Fibroblast of lung (primary cell): ENCODE results near the gene GNGT1. TPM values are rescaled to one million over a fixed set of nuclear protein-coding genes. Genes with fewer than 3 reads are reported as not detected.
A peak's percentile ranks its signal among the peaks of the same experiment; 100 is the strongest.

Experiments used
- DNase-seq, 2 donors: peaks; one replicate each; pipeline versions ENCODE4 v3.0.0 to v3.0.0-alpha.2; 2010; ENCODE audit warnings: low read depth in 2 of 2
- H2AFZ ChIP-seq: 2 replicates; pipeline ENCODE4 v1.5.1; 2012; ENCODE audit warnings: low read length, control low read depth, inconsistent platforms
- H3K27ac ChIP-seq: 2 replicates; pipeline ENCODE4 v1.5.1; 2011; ENCODE audit warnings: low read length, control low read depth; ENCODE audit not compliant: insufficient read depth
- H3K27me3 ChIP-seq: 2 replicates; pipeline ENCODE4 v1.5.1; 2011; ENCODE audit warnings: mild to moderate bottlenecking, low read length; ENCODE audit not compliant: control insufficient read depth, insufficient read depth
- H3K36me3 ChIP-seq: 2 replicates; pipeline ENCODE4 v1.5.1; 2011; ENCODE audit warnings: low read length; ENCODE audit not compliant: control insufficient read depth, insufficient read depth
- H3K4me1 ChIP-seq: 2 replicates; pipeline ENCODE4 v1.5.1; 2011; ENCODE audit warnings: low read length; ENCODE audit not compliant: control insufficient read depth, insufficient read depth; ENCODE audit errors: extremely low read depth
- H3K4me2 ChIP-seq: 2 replicates; pipeline ENCODE4 v1.5.1; 2011; ENCODE audit warnings: low read length, control low read depth; ENCODE audit not compliant: insufficient read depth; ENCODE audit errors: extremely low read depth
- H3K4me3 ChIP-seq, 4 experiments: fragments of 200-600 bp in 1 of 4; sonication (generic) in 1 of 4; replicated peaks in 1 of 4; 2 replicates each; pipeline ENCODE4 v1.5.1; 2011 to 2016; ENCODE audit warnings: low read length in 4 of 4, low read depth in 3 of 4, mild to moderate bottlenecking in 3 of 4, control low read depth in 2 of 4, inconsistent platforms in 1 of 4, mixed read lengths in 1 of 4; ENCODE audit not compliant: insufficient read depth in 1 of 4; ENCODE audit errors: control extremely low read depth in 1 of 4
- H3K79me2 ChIP-seq: 2 replicates; pipeline ENCODE4 v1.5.1; 2012; ENCODE audit warnings: mild to moderate bottlenecking, low read length, inconsistent platforms; ENCODE audit not compliant: control insufficient read depth, insufficient read depth
- H3K9ac ChIP-seq: 2 replicates; pipeline ENCODE4 v1.5.1; 2011; ENCODE audit warnings: mild to moderate bottlenecking, low read length, control low read depth; ENCODE audit not compliant: insufficient read depth
- H3K9me3 ChIP-seq: 2 replicates; pipeline ENCODE4 v1.5.1; 2012; ENCODE audit warnings: low read depth, low read length; ENCODE audit not compliant: control insufficient read depth, insufficient read depth
- H4K20me1 ChIP-seq: 2 replicates; pipeline ENCODE4 v1.5.1; 2011; ENCODE audit warnings: low read length; ENCODE audit not compliant: control insufficient read depth, insufficient read depth; ENCODE audit errors: extremely low read depth
- EZH2 ChIP-seq: IDR thresholded peaks from 2 replicates; pipeline ENCODE4 v1.5.1; 2012; ENCODE audit warnings: low read length, control low read depth, mild to moderate bottlenecking; ENCODE audit errors: missing control alignments
- polyA plus RNA-seq, 2 donors: library from polyadenylated mRNA; depleted of rRNA in 1 of 2; stranded (reverse) in 1 of 2; unstranded in 1 of 2; fragments of >200 nt; gene quantifications; 2 replicates each; pipeline ENCODE4 v1.2.1, GENCODE V29; 2011 to 2012; ENCODE audit warnings: missing spikeins in 1 of 2
- total RNA-seq: library from RNA; depleted of rRNA; stranded (reverse); fragments of >200 nt; gene quantifications from 2 replicates; pipeline ENCODE4 v1.2.1, GENCODE V29; 2014
- TF ChIP-seq, protein P1 (sequence below), 2 donors: IDR thresholded peaks in 1 of 2; conservative IDR thresholded peaks in 1 of 2; 1 replicate in 1 of 2; 2 replicates in 1 of 2; pipeline ENCODE4 v1.5.1; 2011 to 2012; ENCODE audit warnings: low read length in 2 of 2, control low read depth in 1 of 2, inconsistent platforms in 1 of 2, low read depth in 1 of 2, mild to moderate bottlenecking in 1 of 2

GNGT1 gene
- total and polyA plus RNA-seq, 2 donors (not counting 1 experiment from before 2014, with no cell fraction given), result not detected

DNA sequence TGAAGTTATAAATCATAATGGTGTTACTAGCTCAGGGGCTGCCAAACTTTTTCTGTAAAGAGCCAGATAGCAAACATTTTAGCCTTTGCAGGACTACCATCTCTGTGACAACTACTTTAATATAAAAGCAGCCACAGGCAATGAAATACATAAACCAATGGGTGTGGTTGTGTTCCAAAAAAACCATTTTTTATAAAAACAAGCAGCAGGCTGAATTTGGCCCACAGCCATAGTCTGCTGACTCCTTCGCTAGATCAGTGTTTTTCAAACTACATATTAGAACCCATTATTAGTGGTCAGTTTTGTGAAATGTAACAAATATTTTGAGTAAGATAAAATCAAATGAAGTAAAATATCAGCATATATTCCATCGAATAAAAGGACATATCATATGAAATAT, 28.7 kb downstream of the GNGT1 start:
- no peak overlapping the region for H3K4me3 ChIP-seq
- H3K9me3 ChIP-seq, result no peaks in the 10 kb centered on the region
- no peaks in the 10 kb centered on the region for H3K36me3 ChIP-seq
- H3K4me2 ChIP-seq, result no peak overlapping the region
- no peaks in the 10 kb centered on the region for H3K27me3 ChIP-seq
- H3K9ac ChIP-seq, result no peak overlapping the region
- no peak overlapping the region for H3K27ac ChIP-seq
- H4K20me1 ChIP-seq, result no peaks in the 10 kb centered on the region
- no peak overlapping the region for H2AFZ ChIP-seq
- H3K79me2 ChIP-seq, result no peaks in the 10 kb centered on the region
- H3K4me1 ChIP-seq, result no peaks in the 10 kb centered on the region
- no peak for TF ChIP-seq EZH2
- DNase-seq, result peak in 1 of 2 donors; percentile 66

DNA sequence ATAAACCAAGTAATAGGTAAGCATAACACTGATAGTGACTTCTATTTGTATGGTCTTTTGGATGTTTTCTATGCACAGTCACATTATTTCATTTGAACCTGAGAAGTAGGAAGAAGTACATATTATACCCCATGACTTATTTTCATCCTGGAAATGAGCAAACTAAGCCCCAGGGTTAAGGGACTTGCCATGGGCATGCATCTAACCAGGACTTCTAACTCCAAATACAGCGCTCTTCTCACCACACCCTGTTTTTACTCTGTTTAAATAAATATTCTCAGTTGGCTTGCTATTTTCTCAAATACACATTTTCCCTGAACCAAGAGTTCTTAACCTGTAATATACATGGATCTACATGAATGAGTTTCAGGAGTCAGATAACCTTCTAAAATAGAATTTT, 31.5 kb downstream of the GNGT1 start:
- no peak overlapping the region for H3K4me3 ChIP-seq
- no peak for DNase-seq
- H3K36me3 ChIP-seq, result no peaks in the 10 kb centered on the region
- no peaks in the 10 kb centered on the region for H3K27me3 ChIP-seq
- TF ChIP-seq, protein P1, sequence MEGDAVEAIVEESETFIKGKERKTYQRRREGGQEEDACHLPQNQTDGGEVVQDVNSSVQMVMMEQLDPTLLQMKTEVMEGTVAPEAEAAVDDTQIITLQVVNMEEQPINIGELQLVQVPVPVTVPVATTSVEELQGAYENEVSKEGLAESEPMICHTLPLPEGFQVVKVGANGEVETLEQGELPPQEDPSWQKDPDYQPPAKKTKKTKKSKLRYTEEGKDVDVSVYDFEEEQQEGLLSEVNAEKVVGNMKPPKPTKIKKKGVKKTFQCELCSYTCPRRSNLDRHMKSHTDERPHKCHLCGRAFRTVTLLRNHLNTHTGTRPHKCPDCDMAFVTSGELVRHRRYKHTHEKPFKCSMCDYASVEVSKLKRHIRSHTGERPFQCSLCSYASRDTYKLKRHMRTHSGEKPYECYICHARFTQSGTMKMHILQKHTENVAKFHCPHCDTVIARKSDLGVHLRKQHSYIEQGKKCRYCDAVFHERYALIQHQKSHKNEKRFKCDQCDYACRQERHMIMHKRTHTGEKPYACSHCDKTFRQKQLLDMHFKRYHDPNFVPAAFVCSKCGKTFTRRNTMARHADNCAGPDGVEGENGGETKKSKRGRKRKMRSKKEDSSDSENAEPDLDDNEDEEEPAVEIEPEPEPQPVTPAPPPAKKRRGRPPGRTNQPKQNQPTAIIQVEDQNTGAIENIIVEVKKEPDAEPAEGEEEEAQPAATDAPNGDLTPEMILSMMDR (conservative IDR thresholded peaks at IDR 0.05 in 1 of 2, IDR thresholded peaks at IDR 0.05 in 1 of 2; ENCODE audit: low read depth in 1 of 2, low read length in 2 of 2), result no peak
- TF ChIP-seq EZH2, result no peak
- no peaks in the 10 kb centered on the region for H3K9me3 ChIP-seq
- H3K79me2 ChIP-seq, result no peaks in the 10 kb centered on the region
- no peak overlapping the region for H3K4me2 ChIP-seq
- no peak overlapping the region for H3K27ac ChIP-seq
- H4K20me1 ChIP-seq, result no peaks in the 10 kb centered on the region
- no peak overlapping the region for H2AFZ ChIP-seq
- H3K9ac ChIP-seq, result no peak overlapping the region
- H3K4me1 ChIP-seq, result no peaks in the 10 kb centered on the region

DNA sequence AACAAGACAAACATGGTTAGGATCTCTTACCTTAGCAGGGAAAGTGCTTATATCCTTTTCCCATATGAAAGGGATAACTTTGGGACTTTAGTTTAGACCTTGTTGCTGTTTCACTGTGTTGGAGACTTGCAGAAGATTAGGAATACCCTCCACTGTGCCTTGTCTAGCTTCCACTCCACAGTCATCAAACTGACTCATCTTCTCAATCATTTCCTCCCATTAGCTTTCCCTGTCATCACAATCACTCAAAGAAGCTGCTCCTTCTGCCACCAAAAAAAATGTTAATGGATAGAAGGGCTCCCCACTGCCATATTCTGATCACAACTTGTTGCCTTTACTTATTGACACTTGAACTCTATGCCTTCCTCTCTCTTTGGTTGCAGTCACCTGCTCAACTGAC, 31.9 kb downstream of the GNGT1 start:
- no peaks in the 10 kb centered on the region for H4K20me1 ChIP-seq
- no peak overlapping the region for H2AFZ ChIP-seq
- no peaks in the 10 kb centered on the region for H3K27me3 ChIP-seq

More for the DNA sequence above, 31.9 kb downstream of the GNGT1 start:
- no peak for DNase-seq
- Histone ChIP-seq H3K9ac (no peak overlapping the region), H3K4me2 (no peak overlapping the region), H3K36me3 (no peaks in the 10 kb centered on the region), H3K4me3 (no peak overlapping the region), H3K9me3 (no peaks in the 10 kb centered on the region), H3K79me2 (no peaks in the 10 kb centered on the region), H3K27ac (no peak overlapping the region), H3K4me1 (no peaks in the 10 kb centered on the region)
- TF ChIP-seq, protein P1 (conservative IDR thresholded peaks at IDR 0.05 in 1 of 2, IDR thresholded peaks at IDR 0.05 in 1 of 2; ENCODE audit: low read depth in 1 of 2, low read length in 2 of 2), result no peak
- TF ChIP-seq EZH2, result no peak
